Tibial artery (tissue), 4 donors: ENCODE results near the gene CCDC85B.

Source experiments
- DNase-seq, 2 donors: peaks; one replicate each; pipeline ENCODE4 v3.0.0-alpha.2; 2019
- H3K27ac ChIP-seq, 2 donors: fragments of 200-600 bp; sonication (generic) in 1 of 2; 1 replicate in 1 of 2; 2 replicates in 1 of 2; pipeline ENCODE4 v1.5.1; 2018 to 2019; ENCODE audit warnings: mild to moderate bottlenecking in 1 of 2
- H3K27me3 ChIP-seq, 2 donors: fragments of 200-600 bp; sonication (generic) in 1 of 2; one replicate each; pipeline versions ENCODE4 v1.5.1 to v1.6.0; 2016 to 2019
- H3K36me3 ChIP-seq, 3 donors: fragments of 200-600 bp; sonication (generic) in 2 of 3; one replicate each; pipeline ENCODE4 v1.5.1; 2016 to 2019; ENCODE audit warnings: mild to moderate bottlenecking in 2 of 3
- H3K4me1 ChIP-seq, 4 donors: fragments of 200-600 bp; sonication (generic) in 2 of 4; 1 replicate in 3 of 4; 2 replicates in 1 of 4; pipeline ENCODE4 v1.5.1; 2016 to 2019
- H3K4me3 ChIP-seq, 2 donors: fragments of 200-600 bp; sonication (generic) in 1 of 2; 1 replicate in 1 of 2; 2 replicates in 1 of 2; pipeline ENCODE4 v1.5.1; 2018 to 2019; ENCODE audit warnings: mild to moderate bottlenecking in 2 of 2
- H3K9me3 ChIP-seq, 3 donors: fragments of 200-600 bp; sonication (generic) in 1 of 3; one replicate each; pipeline ENCODE4 v1.5.1; 2016 to 2019
- intact Hi-C: fragments of 100-400 bp; cut with DNase I; formaldehyde crosslinking; loops from one replicate; pipeline ENCODE4 v1.15.0; 2023; ENCODE audit warnings: low total_unique reads
- TF ChIP-seq, protein P1 (sequence below), 2 experiments: fragments of 200-600 bp in 1 of 2; fragments of 450-650 bp in 1 of 2; IDR thresholded peaks; one replicate each; pipeline ENCODE4 v1.5.1; 2017 to 2019; ENCODE audit warnings: antibody characterized with exemption in 2 of 2, mild to moderate bottlenecking in 1 of 2, moderate library complexity in 1 of 2

The CCDC85B gene

DNA sequence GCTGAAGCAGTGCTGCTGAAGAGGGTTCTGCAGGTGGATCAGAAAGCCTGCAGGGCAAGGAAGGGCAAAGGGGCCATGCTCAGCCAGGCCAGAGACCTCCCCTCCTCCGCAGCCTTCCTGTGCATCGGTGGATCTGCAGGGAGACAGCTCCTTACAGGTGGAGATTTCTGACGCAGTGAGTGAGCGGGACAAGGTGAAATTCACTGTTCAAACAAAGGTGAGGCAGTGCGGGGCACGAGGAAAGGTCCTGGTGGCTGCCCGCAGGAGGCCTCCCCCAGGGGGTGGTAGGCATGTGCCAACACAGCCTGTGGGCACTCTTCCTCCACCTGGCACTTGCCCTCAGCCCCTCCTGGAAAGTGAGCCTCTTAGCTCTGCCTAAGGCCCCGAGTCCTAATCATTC, 41.1 kb upstream of the CCDC85B start:
- Histone ChIP-seq H3K27ac (no peak overlapping the region), H3K4me3 (no peak overlapping the region), H3K36me3 (peaks cover 32 to 42% (median 41%) of the 10 kb centered on the region in 3 donors), H3K4me1 (peaks cover 0 to 11% (median 3%) of the 10 kb centered on the region in 4 donors), H3K9me3 (peaks cover 0 to 4% (median 0%) of the 10 kb centered on the region in 3 donors), H3K27me3 (no peaks in the 10 kb centered on the region)
- intact Hi-C loops: no loop called here
- no peak for DNase-seq
- TF ChIP-seq, protein P1, sequence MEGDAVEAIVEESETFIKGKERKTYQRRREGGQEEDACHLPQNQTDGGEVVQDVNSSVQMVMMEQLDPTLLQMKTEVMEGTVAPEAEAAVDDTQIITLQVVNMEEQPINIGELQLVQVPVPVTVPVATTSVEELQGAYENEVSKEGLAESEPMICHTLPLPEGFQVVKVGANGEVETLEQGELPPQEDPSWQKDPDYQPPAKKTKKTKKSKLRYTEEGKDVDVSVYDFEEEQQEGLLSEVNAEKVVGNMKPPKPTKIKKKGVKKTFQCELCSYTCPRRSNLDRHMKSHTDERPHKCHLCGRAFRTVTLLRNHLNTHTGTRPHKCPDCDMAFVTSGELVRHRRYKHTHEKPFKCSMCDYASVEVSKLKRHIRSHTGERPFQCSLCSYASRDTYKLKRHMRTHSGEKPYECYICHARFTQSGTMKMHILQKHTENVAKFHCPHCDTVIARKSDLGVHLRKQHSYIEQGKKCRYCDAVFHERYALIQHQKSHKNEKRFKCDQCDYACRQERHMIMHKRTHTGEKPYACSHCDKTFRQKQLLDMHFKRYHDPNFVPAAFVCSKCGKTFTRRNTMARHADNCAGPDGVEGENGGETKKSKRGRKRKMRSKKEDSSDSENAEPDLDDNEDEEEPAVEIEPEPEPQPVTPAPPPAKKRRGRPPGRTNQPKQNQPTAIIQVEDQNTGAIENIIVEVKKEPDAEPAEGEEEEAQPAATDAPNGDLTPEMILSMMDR (IDR thresholded peaks at IDR 0.05): no peak

DNA sequence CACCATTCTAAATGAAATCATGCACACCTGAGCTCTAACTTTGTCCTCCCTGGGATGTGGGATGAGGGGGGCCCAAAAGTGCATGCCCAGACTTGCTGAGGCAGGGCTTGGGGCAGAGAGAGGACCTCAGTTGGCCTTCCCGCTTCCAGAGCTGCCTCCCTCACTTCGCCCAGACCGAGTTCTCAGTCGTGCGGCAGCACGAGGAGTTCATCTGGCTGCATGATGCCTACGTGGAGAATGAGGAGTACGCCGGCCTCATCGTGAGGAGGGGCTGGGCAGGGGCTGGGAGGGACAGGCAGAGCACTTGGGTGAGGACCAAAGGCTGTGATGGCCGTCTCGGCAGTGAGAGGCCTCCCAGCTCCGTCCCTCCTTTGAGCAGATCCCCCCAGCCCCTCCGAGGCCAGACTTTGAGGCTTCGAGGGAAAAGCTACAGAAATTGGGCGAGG, 40.7 kb upstream of the CCDC85B start:
- Histone ChIP-seq H3K4me3 (no peak overlapping the region), H3K4me1 (peaks cover 0 to 11% (median 3%) of the 10 kb centered on the region in 4 donors), H3K9me3 (peaks cover 0 to 4% (median 0%) of the 10 kb centered on the region in 3 donors), H3K27ac (no peak overlapping the region), H3K36me3 (peaks cover 36 to 46% (median 46%) of the 10 kb centered on the region in 3 donors), H3K27me3 (no peaks in the 10 kb centered on the region)
- DNase-seq: no peak
- TF ChIP-seq, protein P1 (IDR thresholded peaks at IDR 0.05): no peak
- intact Hi-C loops: no loop called here

DNA sequence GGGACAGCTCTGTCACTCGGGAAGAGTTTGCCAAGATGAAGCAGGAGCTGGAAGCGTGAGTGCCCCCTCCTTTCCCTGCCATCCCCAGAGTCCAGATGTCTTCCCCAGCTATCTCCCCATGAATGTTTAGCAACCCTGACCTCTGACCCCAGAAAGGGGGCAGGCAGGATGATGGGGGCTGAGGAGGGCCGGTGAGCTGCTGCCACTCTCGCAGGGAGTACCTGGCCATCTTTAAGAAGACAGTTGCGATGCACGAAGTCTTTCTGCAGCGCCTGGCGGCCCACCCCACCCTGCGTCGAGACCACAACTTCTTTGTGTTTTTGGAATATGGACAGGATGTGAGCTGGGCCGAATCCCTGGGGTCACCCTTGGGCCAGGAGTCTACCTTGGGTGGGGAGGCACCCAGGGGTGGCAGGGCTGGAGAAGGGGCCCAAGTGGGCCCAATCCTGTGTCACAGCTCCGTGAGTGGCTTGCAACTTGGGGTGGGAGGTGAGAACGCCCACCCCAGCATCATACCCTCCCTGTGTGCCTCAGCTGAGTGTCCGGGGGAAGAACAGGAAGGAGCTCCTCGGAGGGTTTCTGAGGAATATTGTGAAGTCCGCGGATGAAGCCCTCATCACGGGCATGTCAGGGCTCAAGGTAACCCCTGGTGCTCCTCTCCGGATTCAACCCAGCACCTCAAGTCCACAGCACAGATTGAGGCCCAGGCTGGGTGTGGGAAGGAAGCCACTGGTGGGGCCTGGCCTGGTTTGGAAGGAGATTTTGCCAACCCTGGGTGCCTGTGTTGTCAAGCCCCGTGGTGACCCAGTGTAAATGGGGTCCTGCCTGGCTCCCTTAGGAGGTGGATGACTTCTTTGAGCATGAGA, 40.0 kb upstream of the CCDC85B start:
- H3K9me3 ChIP-seq: peaks cover 0 to 4% (median 0%) of the 10 kb centered on the region in 3 donors
- H3K27ac ChIP-seq: no peak overlapping the region
- H3K4me3 ChIP-seq: no peak overlapping the region
- TF ChIP-seq, protein P1 (IDR thresholded peaks at IDR 0.05): no peak
- no peak for DNase-seq
- intact Hi-C loops: no loop called here
- peaks cover 0 to 15% (median 7%) of the 10 kb centered on the region in 4 donors for H3K4me1 ChIP-seq
- H3K27me3 ChIP-seq: no peaks in the 10 kb centered on the region
- peaks cover 43 to 53% (median 52%) of the 10 kb centered on the region in 3 donors for H3K36me3 ChIP-seq

DNA sequence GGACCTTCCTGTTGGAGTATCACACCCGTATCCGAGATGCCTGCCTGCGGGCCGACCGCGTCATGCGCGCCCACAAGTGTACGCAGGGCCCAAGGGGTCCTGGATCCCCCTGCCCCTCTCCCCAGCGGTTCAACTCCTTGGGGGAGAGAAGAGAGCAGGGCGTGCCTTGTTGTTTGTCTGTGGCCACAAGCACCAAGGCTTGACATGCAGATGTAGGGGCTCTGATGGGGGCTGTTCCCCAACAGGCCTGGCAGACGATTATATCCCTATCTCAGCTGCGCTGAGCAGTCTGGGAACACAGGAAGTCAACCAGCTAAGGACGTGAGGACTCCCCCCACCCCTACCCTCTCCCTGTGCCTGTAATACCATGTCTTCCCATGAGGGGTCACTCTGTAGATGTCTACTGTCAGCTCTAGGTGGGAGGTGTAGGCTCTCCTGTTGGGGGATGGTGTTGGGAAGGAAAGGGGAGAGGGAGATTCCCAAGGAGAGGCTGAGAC, 39.3 kb upstream of the CCDC85B start:
- Histone ChIP-seq H3K4me3 (no peak overlapping the region), H3K27ac (no peak overlapping the region), H3K36me3 (peaks cover 48 to 60% (median 59%) of the 10 kb centered on the region in 3 donors), H3K9me3 (peaks cover 0 to 4% (median 0%) of the 10 kb centered on the region in 3 donors), H3K4me1 (peaks cover 0 to 22% (median 14%) of the 10 kb centered on the region in 4 donors), H3K27me3 (no peaks in the 10 kb centered on the region)
- intact Hi-C loops: no loop called here
- peak in 1 of 2 donors; percentile 31 for DNase-seq
- TF ChIP-seq, protein P1 (IDR thresholded peaks at IDR 0.05): no peak

DNA sequence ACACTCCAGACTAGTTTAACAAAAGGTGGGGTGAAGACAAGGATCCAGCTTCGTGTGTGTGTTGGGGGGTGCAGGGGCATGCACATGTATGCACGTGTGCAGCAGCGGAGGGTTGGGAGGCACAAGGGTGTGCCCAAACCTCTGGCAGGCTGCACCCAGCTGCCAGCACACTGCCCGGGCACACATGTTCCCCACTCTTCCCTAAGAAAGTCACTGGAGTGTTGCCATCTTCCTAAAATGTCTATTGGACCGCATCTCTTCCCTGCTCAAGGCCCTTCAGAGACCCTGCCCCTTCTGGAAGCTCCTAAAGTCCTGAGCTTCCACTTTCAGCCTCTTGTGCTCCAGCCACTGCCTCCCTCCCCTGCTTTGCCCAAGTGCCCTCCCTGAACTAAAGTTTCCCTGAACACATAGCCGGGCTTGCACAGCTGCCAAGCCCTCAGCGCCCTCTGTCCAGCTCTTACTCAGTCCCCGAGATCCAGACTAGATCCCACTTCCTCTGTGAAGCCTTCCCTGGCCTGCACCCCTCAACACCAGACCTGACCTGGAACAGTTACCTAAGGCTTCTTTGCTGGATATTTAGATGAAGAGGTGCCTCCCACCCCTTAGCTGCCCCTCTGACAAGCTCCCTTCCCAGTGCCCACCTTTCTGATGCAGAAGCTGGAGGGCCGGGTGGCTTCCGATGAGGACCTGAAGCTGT, 38.5 kb upstream of the CCDC85B start:
- no peak overlapping the region for H3K27ac ChIP-seq
- no peaks in the 10 kb centered on the region for H3K27me3 ChIP-seq
- H3K9me3 ChIP-seq: peaks cover 0 to 4% (median 0%) of the 10 kb centered on the region in 3 donors
- H3K4me1 ChIP-seq: peaks cover 0 to 29% (median 21%) of the 10 kb centered on the region in 4 donors
- intact Hi-C loops: no loop called here
- peak in 1 of 2 donors; percentile 54 for DNase-seq
- H3K4me3 ChIP-seq: no peak overlapping the region
- TF ChIP-seq, protein P1 (IDR thresholded peaks at IDR 0.05): no peak
- H3K36me3 ChIP-seq: peaks cover 48 to 62% (median 59%) of the 10 kb centered on the region in 3 donors
